EH (cell line): ENCODE data around the gene HM13.
"Not testable (repeated sequence)": the region's sequence is repeated elsewhere in the genome, so short reads cannot be mapped to it uniquely, and the experiment has no call there.

Experiments used
- DNase-seq: peaks from one replicate; pipeline ENCODE4 v3.0.0-alpha.2; 2015; ENCODE audit warnings: low read depth

Gene HM13

GRCh38 chr20:31500527-31500926 lies 13.7 kb upstream of the HM13 start:
- DNase-seq: no peak

GRCh38 chr20:31502884-31503673 lies 11.2 kb upstream of the HM13 start:
- DNase-seq: peak; percentile 78

- peak; percentile 19 for DNase-seq
These were observed 8.3 kb upstream of the HM13 start for GRCh38 chr20:31505903-31506302.

GRCh38 chr20:31508517-31509244 lies 5.6 kb upstream of the HM13 start:
- DNase-seq: no peak

- DNase-seq: no peak
These were observed 981 bp downstream of the HM13 start for GRCh38 chr20:31515072-31515774.

- DNase-seq: no peak
These were observed 1.5 kb downstream of the HM13 start for GRCh38 chr20:31515775-31516107.

- no peak for DNase-seq
These were observed 1.9 kb downstream of the HM13 start for GRCh38 chr20:31516166-31516565.

- DNase-seq: no peak
These were observed 2.4 kb downstream of the HM13 start for GRCh38 chr20:31516651-31517050.

GRCh38 chr20:31517373-31517772 lies 3.1 kb downstream of the HM13 start:
- DNase-seq: peak; percentile 71

GRCh38 chr20:31521267-31521666 lies 7.0 kb downstream of the HM13 start:
- not testable (repeated sequence) for DNase-seq

GRCh38 chr20:31522731-31523130 lies 8.5 kb downstream of the HM13 start:
- no peak for DNase-seq

- no peak for DNase-seq
These were observed 9.4 kb downstream of the HM13 start for GRCh38 chr20:31523361-31524283.

GRCh38 chr20:31527266-31527665 lies 13.0 kb downstream of the HM13 start:
- no peak for DNase-seq

- DNase-seq: no peak
These were observed 21.1 kb downstream of the HM13 start for GRCh38 chr20:31535298-31535697.

- DNase-seq: no peak
These were observed 22.3 kb downstream of the HM13 start for GRCh38 chr20:31536575-31536974.

GRCh38 chr20:31537116-31537871 lies 23.1 kb downstream of the HM13 start:
- DNase-seq: no peak

GRCh38 chr20:31537890-31538289 lies 23.6 kb downstream of the HM13 start:
- no peak for DNase-seq

- no peak for DNase-seq
These were observed 24.1 kb downstream of the HM13 start for GRCh38 chr20:31538326-31538725.

- DNase-seq: peak; percentile 25
These were observed 25.4 kb downstream of the HM13 start for GRCh38 chr20:31539636-31540035.

GRCh38 chr20:31540406-31540805 lies 26.2 kb downstream of the HM13 start:
- DNase-seq: no peak

GRCh38 chr20:31542201-31542842 lies 28.1 kb downstream of the HM13 start:
- peak; percentile 83 for DNase-seq
